Astrocyte (in vitro differentiated cells and primary cell): ENCODE measurements around the gene PDE1C. TPM values are rescaled to one million over a fixed set of nuclear protein-coding genes. Genes with fewer than 3 reads are reported as not detected.
A peak's percentile ranks its signal among the peaks of the same experiment; 100 is the strongest.

Source experiments
- DNase-seq: peaks from one replicate; pipeline ENCODE4 v3.0.0-alpha.2; 2010; ENCODE audit warnings: low read depth
- FAIRE-seq: peaks from 2 replicates; lab custom pipeline; 2011; peaks lifted over from hg19 to GRCh38; lab: Jason Lieb, UNC
- H2AFZ ChIP-seq: 2 replicates; pipeline ENCODE4 v1.6.0; 2012; ENCODE audit warnings: low read depth, low read length, inconsistent platforms
- H3K27ac ChIP-seq: 2 replicates; pipeline ENCODE4 v1.5.1; 2011; ENCODE audit warnings: low read depth, low read length, inconsistent platforms
- H3K27me3 ChIP-seq: 2 replicates; pipeline ENCODE4 v1.6.0; 2011; ENCODE audit warnings: low read length, inconsistent platforms; ENCODE audit not compliant: insufficient read depth
- H3K36me3 ChIP-seq: 2 replicates; pipeline ENCODE4 v1.5.1; 2011; ENCODE audit warnings: low read length, inconsistent platforms; ENCODE audit not compliant: insufficient read depth
- H3K4me1 ChIP-seq: 2 replicates; pipeline ENCODE4 v1.5.1; 2011; ENCODE audit warnings: low read length, inconsistent platforms; ENCODE audit not compliant: insufficient read depth
- H3K4me2 ChIP-seq: 2 replicates; pipeline ENCODE4 v1.6.0; 2012; ENCODE audit warnings: low read length, inconsistent platforms
- H3K4me3 ChIP-seq: 2 replicates; pipeline ENCODE4 v1.5.1; 2011; ENCODE audit warnings: low read depth, mild to moderate bottlenecking, low read length, inconsistent platforms; ENCODE audit not compliant: insufficient read depth
- H3K79me2 ChIP-seq: 2 replicates; pipeline ENCODE4 v1.6.0; 2012; ENCODE audit warnings: mild to moderate bottlenecking, low read length, inconsistent platforms; ENCODE audit not compliant: insufficient read depth
- H3K9ac ChIP-seq: 2 replicates; pipeline ENCODE4 v1.6.0; 2012; ENCODE audit warnings: mild to moderate bottlenecking, low read length, inconsistent platforms
- H3K9me3 ChIP-seq: 2 replicates; pipeline ENCODE4 v1.5.1; 2012; ENCODE audit warnings: low read depth, mild to moderate bottlenecking, low read length, inconsistent platforms; ENCODE audit not compliant: insufficient read depth
- H4K20me1 ChIP-seq: 2 replicates; pipeline ENCODE4 v1.6.0; 2012; ENCODE audit warnings: low read length, inconsistent platforms; ENCODE audit not compliant: insufficient read depth
- H3K27ac Mint-ChIP-seq: one replicate; pipeline ENCODE4 v1.8.0; 2021; ENCODE audit warnings: mild to moderate bottlenecking, mixed read lengths; ENCODE audit not compliant: unreplicated experiment
- H3K27me3 Mint-ChIP-seq: one replicate; pipeline ENCODE4 v1.8.0; 2021; ENCODE audit warnings: low read depth, mixed read lengths; ENCODE audit not compliant: unreplicated experiment
- H3K36me3 Mint-ChIP-seq: one replicate; pipeline ENCODE4 v1.8.0; 2021; ENCODE audit warnings: low read depth, mixed read lengths; ENCODE audit not compliant: unreplicated experiment
- H3K4me1 Mint-ChIP-seq: one replicate; pipeline ENCODE4 v1.8.0; 2021; ENCODE audit warnings: low read depth, mixed read lengths; ENCODE audit not compliant: unreplicated experiment
- H3K4me3 Mint-ChIP-seq: one replicate; pipeline ENCODE4 v1.8.0; 2021; ENCODE audit warnings: mild to moderate bottlenecking, moderate library complexity, mixed read lengths; ENCODE audit not compliant: unreplicated experiment
- H3K9me3 Mint-ChIP-seq: one replicate; pipeline ENCODE4 v1.8.0; 2021; ENCODE audit warnings: mild to moderate bottlenecking, mixed read lengths; ENCODE audit not compliant: unreplicated experiment
- EZH2 ChIP-seq: IDR thresholded peaks from 2 replicates; pipeline ENCODE4 v1.6.1; 2012; ENCODE audit warnings: mild to moderate bottlenecking, low read length, inconsistent platforms; ENCODE audit not compliant: insufficient read depth
- total RNA-seq: library from RNA; stranded (reverse); gene quantifications from 2 replicates; pipeline ENCODE4 v1.2.1, GENCODE V29; 2021
- TF ChIP-seq, protein P1 (sequence below): IDR thresholded peaks from 2 replicates; pipeline ENCODE4 v1.5.1; 2011; ENCODE audit warnings: low read depth, mild to moderate bottlenecking, inconsistent platforms, low read length, moderate library complexity; ENCODE audit not compliant: insufficient read depth

The PDE1C gene
- total RNA-seq, 1 donor from 2014 or later = 31.6 TPM

- H3K36me3 Mint-ChIP-seq = peaks cover 5% of the 10 kb centered on the region
- Histone ChIP-seq H3K4me3 (no peak overlapping the region), H2AFZ (no peak overlapping the region), H3K79me2 (peaks cover 13% of the 10 kb centered on the region), H3K9me3 (no peaks in the 10 kb centered on the region), H3K4me2 (peak overlapping the region; percentile 54), H3K27ac (peak overlapping the region; percentile 24), H3K4me1 (peaks cover 13% of the 10 kb centered on the region), H4K20me1 (no peaks in the 10 kb centered on the region), H3K36me3 (no peaks in the 10 kb centered on the region), H3K9ac (no peak overlapping the region), H3K27me3 (no peaks in the 10 kb centered on the region)
- peaks cover 3% of the 10 kb centered on the region for H3K27me3 Mint-ChIP-seq
- no peak for TF ChIP-seq EZH2
- TF ChIP-seq, protein P1, sequence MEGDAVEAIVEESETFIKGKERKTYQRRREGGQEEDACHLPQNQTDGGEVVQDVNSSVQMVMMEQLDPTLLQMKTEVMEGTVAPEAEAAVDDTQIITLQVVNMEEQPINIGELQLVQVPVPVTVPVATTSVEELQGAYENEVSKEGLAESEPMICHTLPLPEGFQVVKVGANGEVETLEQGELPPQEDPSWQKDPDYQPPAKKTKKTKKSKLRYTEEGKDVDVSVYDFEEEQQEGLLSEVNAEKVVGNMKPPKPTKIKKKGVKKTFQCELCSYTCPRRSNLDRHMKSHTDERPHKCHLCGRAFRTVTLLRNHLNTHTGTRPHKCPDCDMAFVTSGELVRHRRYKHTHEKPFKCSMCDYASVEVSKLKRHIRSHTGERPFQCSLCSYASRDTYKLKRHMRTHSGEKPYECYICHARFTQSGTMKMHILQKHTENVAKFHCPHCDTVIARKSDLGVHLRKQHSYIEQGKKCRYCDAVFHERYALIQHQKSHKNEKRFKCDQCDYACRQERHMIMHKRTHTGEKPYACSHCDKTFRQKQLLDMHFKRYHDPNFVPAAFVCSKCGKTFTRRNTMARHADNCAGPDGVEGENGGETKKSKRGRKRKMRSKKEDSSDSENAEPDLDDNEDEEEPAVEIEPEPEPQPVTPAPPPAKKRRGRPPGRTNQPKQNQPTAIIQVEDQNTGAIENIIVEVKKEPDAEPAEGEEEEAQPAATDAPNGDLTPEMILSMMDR = no peak
- no peak overlapping the region for H3K4me3 Mint-ChIP-seq
- DNase-seq (peak; percentile 68), FAIRE-seq (no peak)
- H3K27ac Mint-ChIP-seq = no peak overlapping the region
- no peaks in the 10 kb centered on the region for H3K4me1 Mint-ChIP-seq
- peaks cover 2% of the 10 kb centered on the region for H3K9me3 Mint-ChIP-seq
These were observed 83.2 kb downstream of the PDE1C start for GRCh38 chr7:31986878-31987518.

GRCh38 chr7:31982962-31983361 lies 87.2 kb downstream of the PDE1C start:
- H2AFZ ChIP-seq = no peak overlapping the region
- H3K4me3 ChIP-seq = no peak overlapping the region
- peaks cover 7% of the 10 kb centered on the region for H3K4me1 ChIP-seq
- H3K27me3 Mint-ChIP-seq = peaks cover 3% of the 10 kb centered on the region
- H3K36me3 ChIP-seq = no peaks in the 10 kb centered on the region
- peaks cover 4% of the 10 kb centered on the region for H3K9me3 Mint-ChIP-seq
- H3K27ac Mint-ChIP-seq = no peak overlapping the region
- H3K79me2 ChIP-seq = peaks cover 13% of the 10 kb centered on the region
- no peaks in the 10 kb centered on the region for H3K4me1 Mint-ChIP-seq
- peaks cover 5% of the 10 kb centered on the region for H3K36me3 Mint-ChIP-seq
- no peaks in the 10 kb centered on the region for H3K27me3 ChIP-seq
- no peak overlapping the region for H3K4me3 Mint-ChIP-seq
- no peak overlapping the region for H3K4me2 ChIP-seq
- no peak overlapping the region for H3K9ac ChIP-seq
- TF ChIP-seq EZH2 = no peak
- TF ChIP-seq, protein P1 = no peak
- FAIRE-seq = no peak
- DNase-seq = no peak
- no peak overlapping the region for H3K27ac ChIP-seq
- no peaks in the 10 kb centered on the region for H3K9me3 ChIP-seq
- H4K20me1 ChIP-seq = no peaks in the 10 kb centered on the region

- Mint-ChIP-seq H3K4me1 (no peaks in the 10 kb centered on the region), H3K27ac (no peak overlapping the region), H3K9me3 (peaks cover 4% of the 10 kb centered on the region), H3K36me3 (peaks cover 5% of the 10 kb centered on the region), H3K27me3 (peaks cover 3% of the 10 kb centered on the region), H3K4me3 (no peak overlapping the region)
- Histone ChIP-seq H3K27me3 (no peaks in the 10 kb centered on the region), H3K4me1 (no peaks in the 10 kb centered on the region), H3K9ac (no peak overlapping the region), H3K79me2 (peaks cover 14% of the 10 kb centered on the region), H4K20me1 (no peaks in the 10 kb centered on the region), H3K27ac (no peak overlapping the region), H3K9me3 (no peaks in the 10 kb centered on the region), H3K36me3 (no peaks in the 10 kb centered on the region), H3K4me2 (no peak overlapping the region), H3K4me3 (no peak overlapping the region), H2AFZ (no peak overlapping the region)
- FAIRE-seq (no peak), DNase-seq (no peak)
- TF ChIP-seq EZH2 = no peak
- TF ChIP-seq, protein P1 = no peak
These were observed 88.3 kb downstream of the PDE1C start for GRCh38 chr7:31981874-31982390.
